NCI-H1105 treated with DMSO at 0.1 percent for 48 hours (cell line): ENCODE data around the gene SCYL1.

Experiments used
- DNase-seq: peaks from one replicate; lab custom pipeline; 2025; lab: John Stamatoyannopoulos, UW

Gene SCYL1

GRCh38 chr11:65536412-65537295 lies 11.8 kb downstream of the SCYL1 start:
- no peak for DNase-seq

GRCh38 chr11:65537296-65537597 lies 12.4 kb downstream of the SCYL1 start:
- DNase-seq = no peak

DNA sequence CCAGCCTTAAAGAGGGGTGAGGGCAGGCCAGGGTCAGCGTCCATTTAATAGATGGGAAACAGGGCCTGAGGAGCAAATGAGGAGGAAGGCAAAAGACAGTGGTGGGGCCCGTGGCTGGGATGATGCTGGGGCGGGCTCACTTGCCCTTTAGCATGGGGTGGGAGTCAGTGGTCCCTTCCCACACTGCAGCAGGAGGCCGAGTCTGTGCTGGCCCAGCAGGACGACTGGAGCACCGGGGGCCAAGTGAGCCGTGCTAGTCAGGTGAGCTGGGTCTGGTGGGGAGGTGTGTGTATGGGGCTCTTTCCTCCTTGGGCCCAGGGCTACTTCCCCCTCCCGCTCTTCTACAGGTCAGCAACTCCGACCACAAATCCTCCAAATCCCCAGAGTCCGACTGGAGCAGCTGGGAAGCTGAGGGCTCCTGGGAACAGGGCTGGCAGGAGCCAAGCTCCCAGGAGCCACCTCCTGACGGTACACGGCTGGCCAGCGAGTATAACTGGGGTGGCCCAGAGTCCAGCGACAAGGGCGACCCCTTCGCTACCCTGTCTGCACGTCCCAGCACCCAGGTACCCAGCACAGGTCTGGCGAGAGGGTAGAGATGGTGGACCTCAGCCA lies 12.8 kb downstream of the SCYL1 start:
- no peak for DNase-seq

GRCh38 chr11:65538232-65538914 lies 13.5 kb downstream of the SCYL1 start:
- DNase-seq = no peak

- no peak for DNase-seq
These were observed 14.2 kb downstream of the SCYL1 start for GRCh38 chr11:65538915-65539743.

DNA sequence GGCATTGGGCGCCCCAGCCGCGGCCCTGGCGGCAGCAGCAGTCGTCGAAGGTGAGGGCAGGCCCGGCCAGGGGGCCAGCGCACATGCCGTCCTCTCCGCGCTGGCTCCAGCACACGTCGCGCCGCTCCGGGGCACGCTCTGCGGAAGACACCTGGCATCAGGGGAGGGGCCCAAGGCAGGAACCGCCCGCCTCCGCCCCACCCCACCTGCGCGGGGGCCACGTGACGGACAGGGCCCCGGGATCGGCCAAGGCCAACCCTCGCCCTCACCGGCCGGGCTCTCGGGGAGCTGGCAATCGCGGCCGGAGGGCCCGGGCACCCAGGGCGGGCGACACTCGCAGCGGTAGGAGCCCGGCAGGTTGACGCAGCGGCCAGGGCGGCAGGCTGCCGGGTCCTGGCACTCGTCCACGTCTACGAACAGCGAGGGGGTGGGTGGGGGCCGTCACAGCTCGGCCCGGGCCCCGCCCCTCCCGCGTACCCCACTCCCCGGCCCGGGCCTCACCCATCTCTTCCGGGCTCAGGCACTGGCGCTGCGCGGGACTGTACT lies 14.9 kb downstream of the SCYL1 start:
- peak; percentile 72 for DNase-seq

- DNase-seq = peak; percentile 86
These were observed 15.6 kb downstream of the SCYL1 start for GRCh38 chr11:65540290-65541092.

DNA sequence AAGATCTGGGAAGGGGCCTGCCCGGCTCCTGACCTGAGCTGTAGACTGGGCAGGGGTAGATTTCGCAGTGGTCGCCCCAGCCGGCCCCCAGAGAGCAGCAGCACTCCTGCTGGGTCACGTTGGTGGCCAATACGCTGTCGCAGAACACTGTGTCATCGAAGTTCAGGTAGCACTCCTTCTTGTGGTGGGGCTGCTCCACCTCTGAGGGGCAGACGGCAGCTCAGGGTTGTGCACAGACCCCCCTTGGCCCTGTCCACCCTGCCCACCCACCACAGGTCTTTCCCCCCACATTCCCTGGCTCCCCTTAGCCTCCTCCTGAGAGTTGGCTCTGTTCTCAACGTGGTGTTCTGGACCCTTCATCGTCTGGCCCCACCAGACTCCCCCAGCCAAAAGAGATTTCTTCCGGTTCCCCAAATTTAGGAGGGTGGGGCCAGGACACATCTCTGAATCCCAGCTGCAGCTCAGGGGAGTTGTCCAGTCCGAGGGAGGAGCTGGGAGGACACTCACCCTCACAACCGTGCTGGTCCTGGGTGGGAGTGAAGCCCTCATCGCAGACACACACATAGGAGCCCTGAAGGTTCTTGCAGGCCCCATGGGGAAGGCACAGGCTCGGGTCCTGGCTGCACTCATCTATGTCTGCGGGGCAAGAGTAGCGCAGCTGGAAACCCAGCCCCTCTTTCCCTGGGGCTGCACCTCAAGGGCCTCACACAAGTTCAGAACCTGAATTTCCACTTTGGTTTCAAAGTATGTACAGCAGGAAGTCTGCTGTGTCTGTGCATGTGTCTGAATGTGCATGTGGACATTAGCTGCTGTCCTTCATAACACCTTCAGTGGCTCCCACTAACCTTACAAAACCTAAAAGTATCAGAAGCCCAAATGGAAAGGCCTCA lies 16.5 kb downstream of the SCYL1 start:
- DNase-seq = no peak

GRCh38 chr11:65542738-65543390 lies 18.0 kb downstream of the SCYL1 start:
- no peak for DNase-seq

GRCh38 chr11:65545853-65546216 lies 21.0 kb downstream of the SCYL1 start:
- DNase-seq = no peak

GRCh38 chr11:65546217-65546958 lies 21.5 kb downstream of the SCYL1 start:
- DNase-seq = peak; percentile 90

DNA sequence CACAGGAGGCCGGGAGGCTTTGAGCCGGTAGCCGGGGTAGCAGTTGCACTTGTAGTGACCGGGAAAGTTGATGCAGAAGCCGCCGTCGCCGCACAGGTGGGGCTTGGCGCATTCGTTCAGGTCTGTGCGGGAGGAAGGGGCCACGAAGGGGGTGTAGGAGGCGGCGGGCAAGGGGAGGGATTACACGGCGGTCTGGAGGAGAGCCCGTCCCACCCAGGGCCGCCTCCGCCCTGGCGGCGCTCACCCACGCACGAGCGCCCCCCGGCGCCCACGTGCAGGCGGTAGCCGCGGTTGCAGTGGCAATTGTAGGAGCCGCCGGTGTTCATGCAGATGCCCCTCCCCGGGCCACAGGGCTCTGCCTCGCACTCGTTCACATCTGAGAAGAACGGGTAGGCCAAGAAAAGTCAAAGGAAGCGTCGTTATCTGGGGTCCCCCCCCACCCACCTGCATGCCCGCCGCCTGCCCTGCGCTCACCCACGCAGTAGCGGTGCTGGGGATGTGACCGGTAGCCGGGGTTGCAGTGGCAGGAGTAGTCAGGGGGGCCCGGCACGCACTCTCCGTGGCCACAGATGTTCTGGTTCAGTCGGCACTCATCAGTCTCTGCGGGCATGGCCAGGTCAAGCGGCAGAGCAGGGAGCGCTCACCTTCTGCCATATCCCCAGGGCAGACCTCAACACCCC lies 22.7 kb downstream of the SCYL1 start:
- DNase-seq = no peak

- no peak for DNase-seq
These were observed 23.5 kb downstream of the SCYL1 start for GRCh38 chr11:65548395-65548794.

- no peak for DNase-seq
These were observed 24.2 kb downstream of the SCYL1 start for GRCh38 chr11:65549096-65549495.

GRCh38 chr11:65551572-65552387 lies 26.9 kb downstream of the SCYL1 start:
- peak; percentile 82 for DNase-seq

GRCh38 chr11:65552388-65552951 lies 27.6 kb downstream of the SCYL1 start:
- DNase-seq = no peak
